Measurements from ENCODE around the gene MLC1.

- no peak for TF ChIP-seq CTCF (conservative IDR thresholded peaks at IDR 0.05; ENCODE audit: low read length)
- no peak for TF ChIP-seq EZH2phosphoT487 (IDR thresholded peaks at IDR 0.05; ENCODE audit: borderline replicate concordance)
These were observed 32.0 kb upstream of the MLC1 start for GRCh38 chr22:50117168-50117762.
